DMS114 treated with DMSO at 0.1 percent for 48 hours (cell line): ENCODE data around the gene PHC2.

Experiments
- DNase-seq: peaks from one replicate; lab custom pipeline; 2025; ENCODE audit not compliant: unreplicated experiment; lab: John Stamatoyannopoulos, UW

The PHC2 gene

GRCh38 chr1:33392206-33392605 is 38.7 kb downstream of the PHC2 start:
- DNase-seq: no peak

GRCh38 chr1:33391343-33392078 is 39.4 kb downstream of the PHC2 start:
- no peak for DNase-seq

- no peak for DNase-seq
Observed at GRCh38 chr1:33390542-33390941, 40.4 kb downstream of the PHC2 start.

GRCh38 chr1:33388805-33389771 is 41.8 kb downstream of the PHC2 start:
- no peak for DNase-seq

GRCh38 chr1:33387625-33388024 is 43.3 kb downstream of the PHC2 start:
- DNase-seq: no peak

GRCh38 chr1:33385251-33385650 is 45.6 kb downstream of the PHC2 start:
- no peak for DNase-seq

GRCh38 chr1:33384040-33384812 is 46.7 kb downstream of the PHC2 start:
- DNase-seq: no peak

- no peak for DNase-seq
Observed at GRCh38 chr1:33383489-33383888, 47.4 kb downstream of the PHC2 start.

GRCh38 chr1:33382661-33383415 is 48.1 kb downstream of the PHC2 start:
- DNase-seq: no peak

GRCh38 chr1:33381977-33382376 is 48.9 kb downstream of the PHC2 start:
- no peak for DNase-seq

GRCh38 chr1:33380811-33381210 is 50.1 kb downstream of the PHC2 start:
- DNase-seq: no peak

- no peak for DNase-seq
Observed at GRCh38 chr1:33379631-33380354, 51.1 kb downstream of the PHC2 start.

GRCh38 chr1:33378976-33379375 is 51.9 kb downstream of the PHC2 start:
- DNase-seq: no peak

GRCh38 chr1:33378524-33378923 is 52.4 kb downstream of the PHC2 start:
- no peak for DNase-seq

- no peak for DNase-seq
Observed at GRCh38 chr1:33377756-33378155, 53.1 kb downstream of the PHC2 start.

GRCh38 chr1:33377013-33377412 is 53.9 kb downstream of the PHC2 start:
- no peak for DNase-seq

- DNase-seq: no peak
Observed at GRCh38 chr1:33375316-33375715, 55.6 kb downstream of the PHC2 start.

- no peak for DNase-seq
Observed at GRCh38 chr1:33374336-33375105, 56.4 kb downstream of the PHC2 start.

- DNase-seq: no peak
Observed at GRCh38 chr1:33373606-33374005, 57.3 kb downstream of the PHC2 start.
